H1 (cell line): ENCODE data around the gene RARA. TPM values are rescaled to one million over a fixed set of nuclear protein-coding genes. Genes with fewer than 3 reads are reported as not detected.

Source experiments
- CTCF ChIA-PET: fragments of 300-600 bp; sonication (Branson Sonifier 250); formaldehyde crosslinking; loops from one replicate; lab custom pipeline; 2021; ENCODE audit not compliant: partially characterized antibody; lab: Charles Lee
- POLR2A ChIA-PET: fragments of 300-600 bp; sonication (Branson Sonifier 250); formaldehyde crosslinking; loops from one replicate; lab custom pipeline; 2021; ENCODE audit warnings: inconsistent platforms; ENCODE audit not compliant: partially characterized antibody; lab: Charles Lee
- DNase-seq, 2 experiments: peaks; one replicate each; pipeline versions ENCODE4 v3.0.0 to v3.0.0-alpha.2; 2010 to 2022; ENCODE audit warnings: low spot score in 2 of 2, low read depth in 1 of 2, mixed read lengths in 1 of 2
- FAIRE-seq: peaks from 2 replicates; lab custom pipeline; 2011; peaks lifted over from hg19 to GRCh38; lab: Jason Lieb, UNC
- H2AFZ ChIP-seq: 2 replicates; pipeline ENCODE4 v1.8.1; 2012; ENCODE audit warnings: low read length, inconsistent platforms
- H2AK5ac ChIP-seq: 2 replicates; pipeline ENCODE4 v1.6.1; 2013; ENCODE audit warnings: low read depth, low read length
- H2BK120ac ChIP-seq: replicated peaks from 2 replicates; pipeline ENCODE3; 2013; ENCODE audit warnings: low read depth, low read length, inconsistent platforms
- H2BK12ac ChIP-seq: 2 replicates; pipeline ENCODE4 v1.6.1; 2013; ENCODE audit warnings: low read depth, low read length
- H2BK15ac ChIP-seq: 2 replicates; pipeline ENCODE4 v1.6.1; 2013; ENCODE audit warnings: low read length
- H2BK20ac ChIP-seq: 2 replicates; pipeline ENCODE4 v1.6.1; 2013; ENCODE audit warnings: low read length
- H2BK5ac ChIP-seq: 2 replicates; pipeline ENCODE4 v1.6.1; 2013; ENCODE audit warnings: low read depth, low read length
- H3K14ac ChIP-seq: 2 replicates; pipeline ENCODE4 v1.6.1; 2013; ENCODE audit warnings: inconsistent platforms; ENCODE audit not compliant: insufficient read length
- H3K18ac ChIP-seq: 2 replicates; pipeline ENCODE4 v1.6.1; 2013; ENCODE audit warnings: low read length; ENCODE audit errors: extremely low read depth
- H3K23ac ChIP-seq: 2 replicates; pipeline ENCODE4 v1.6.1; 2013; ENCODE audit warnings: inconsistent platforms; ENCODE audit not compliant: insufficient read length
- H3K23me2 ChIP-seq: 2 replicates; pipeline ENCODE4 v1.6.1; 2013; ENCODE audit warnings: low read depth, low read length
- H3K27ac ChIP-seq: 2 replicates; pipeline ENCODE4 v1.6.1; 2011; ENCODE audit warnings: low read depth, low read length, inconsistent platforms
- H3K27me3 ChIP-seq, 4 experiments: replicated peaks in 1 of 4; 1 replicate in 1 of 4; 2 replicates in 3 of 4; pipeline versions ENCODE4 v1.6.1 to v1.8.1; 2011 to 2013; ENCODE audit warnings: low read length in 3 of 4, mild to moderate bottlenecking in 3 of 4, inconsistent platforms in 2 of 4, mixed read lengths in 2 of 4, moderate library complexity in 1 of 4; ENCODE audit not compliant: control insufficient read depth in 3 of 4, insufficient read depth in 3 of 4; ENCODE audit errors: extremely low read depth in 1 of 4
- H3K36me3 ChIP-seq, 4 experiments: 2 replicates each; pipeline versions ENCODE4 v1.6.1 to v1.8.1; 2011 to 2013; ENCODE audit warnings: mild to moderate bottlenecking in 4 of 4, low read length in 3 of 4, moderate library complexity in 2 of 4, control low read depth in 1 of 4, inconsistent platforms in 1 of 4; ENCODE audit not compliant: insufficient read depth in 4 of 4, control insufficient read depth in 2 of 4
- H3K4ac ChIP-seq: replicated peaks from 2 replicates; pipeline ENCODE3; 2013; ENCODE audit warnings: low read length, low read depth, mixed read lengths, inconsistent platforms; ENCODE audit not compliant: insufficient read length
- H3K4me1 ChIP-seq, 4 experiments: replicated peaks in 1 of 4; 1 replicate in 1 of 4; 2 replicates in 3 of 4; pipeline versions ENCODE4 v1.6.1 to v1.8.1; 2011 to 2013; ENCODE audit warnings: low read length in 3 of 4, inconsistent platforms in 2 of 4, mixed read lengths in 1 of 4; ENCODE audit not compliant: insufficient read depth in 4 of 4, control insufficient read depth in 3 of 4
- H3K4me2 ChIP-seq, 2 experiments: 2 replicates each; pipeline versions ENCODE4 v1.6.1 to v1.8.1; 2011 to 2013; ENCODE audit warnings: low read depth in 2 of 2, low read length in 2 of 2, control low read depth in 1 of 2, inconsistent platforms in 1 of 2, mild to moderate bottlenecking in 1 of 2; ENCODE audit not compliant: insufficient read depth in 1 of 2
- H3K4me3 ChIP-seq, 4 experiments: fragments of 200-600, 300-600 bp in 1 of 4; sonication (generic), shearing (Covaris generic), sonication (Bioruptor Twin) in 1 of 4; 2 replicates each; pipeline versions ENCODE4 v1.5.1 to v1.8.1; 2011 to 2016; ENCODE audit warnings: low read length in 4 of 4, low read depth in 3 of 4, control low read depth in 2 of 4, inconsistent platforms in 2 of 4, mild to moderate bottlenecking in 2 of 4, mixed read lengths in 1 of 4, moderate library complexity in 1 of 4; ENCODE audit not compliant: insufficient read depth in 2 of 4; ENCODE audit errors: extremely low read depth in 1 of 4
- H3K56ac ChIP-seq: replicated peaks from 2 replicates; pipeline ENCODE3; 2013; ENCODE audit warnings: low read depth, mild to moderate bottlenecking, mixed read lengths, low read length, inconsistent platforms; ENCODE audit not compliant: insufficient read length
- H3K79me1 ChIP-seq: 2 replicates; pipeline ENCODE4 v1.6.1; 2013; ENCODE audit warnings: low read depth, low read length, control low read depth
- H3K79me2 ChIP-seq, 2 experiments: 2 replicates each; pipeline versions ENCODE4 v1.6.1 to v1.8.1; 2012 to 2013; ENCODE audit warnings: low read length in 2 of 2, mild to moderate bottlenecking in 2 of 2, inconsistent platforms in 1 of 2; ENCODE audit not compliant: insufficient read depth in 2 of 2, control insufficient read depth in 1 of 2
- H3K9ac ChIP-seq, 4 experiments: replicated peaks in 1 of 4; 1 replicate in 1 of 4; 2 replicates in 3 of 4; pipeline versions ENCODE4 v1.6.1 to v1.8.1; 2011 to 2013; ENCODE audit warnings: low read depth in 3 of 4, low read length in 3 of 4, control low read depth in 2 of 4, mild to moderate bottlenecking in 2 of 4, moderate library complexity in 2 of 4, inconsistent platforms in 1 of 4; ENCODE audit errors: extremely low read depth in 1 of 4
- H3K9me3 ChIP-seq, 2 experiments: 2 replicates each; pipeline versions ENCODE4 v1.6.1 to v1.8.1; 2012 to 2013; ENCODE audit warnings: mild to moderate bottlenecking in 2 of 2, moderate library complexity in 2 of 2, control low read depth in 1 of 2, inconsistent platforms in 1 of 2, low read depth in 1 of 2, low read length in 1 of 2, mixed read lengths in 1 of 2; ENCODE audit not compliant: insufficient read depth in 2 of 2
- H4K20me1 ChIP-seq, 2 experiments: replicated peaks in 1 of 2; 2 replicates each; pipeline versions ENCODE3 to v1.8.1; 2011 to 2013; ENCODE audit warnings: inconsistent platforms in 2 of 2, low read length in 2 of 2, mild to moderate bottlenecking in 1 of 2; ENCODE audit not compliant: insufficient read depth in 2 of 2, control insufficient read depth in 1 of 2
- H4K5ac ChIP-seq: 2 replicates; pipeline ENCODE4 v1.6.1; 2013; ENCODE audit warnings: low read length, low read depth, mixed read lengths, inconsistent platforms; ENCODE audit not compliant: insufficient read length
- H4K8ac ChIP-seq: 2 replicates; pipeline ENCODE4 v1.8.0; 2013; ENCODE audit warnings: mild to moderate bottlenecking, moderate library complexity, low read length, inconsistent platforms; ENCODE audit not compliant: insufficient read depth; ENCODE audit errors: extremely low read depth
- H4K91ac ChIP-seq: replicated peaks from 2 replicates; pipeline ENCODE3; 2013; ENCODE audit warnings: low read length, mixed read lengths, inconsistent platforms; ENCODE audit not compliant: insufficient read length
- ASH2L ChIP-seq: fragments of 200-600, 300-600 bp; sonication (generic); IDR thresholded peaks from one replicate; pipeline ENCODE4 v1.7.1; 2017; ENCODE audit warnings: low read length
- CBX8 ChIP-seq: fragments of 300-800, 300-1000 bp; sonication (generic); IDR thresholded peaks from 2 replicates; pipeline ENCODE4 v1.7.1; 2016; ENCODE audit warnings: low read depth, low read length, borderline replicate concordance
- CHD2 ChIP-seq: IDR thresholded peaks from 2 replicates; pipeline ENCODE4 v1.6.1; 2012; ENCODE audit warnings: low read length, improper control_type of control experiment
- CTBP2 ChIP-seq: IDR thresholded peaks from 2 replicates; pipeline ENCODE4 v1.7.0; 2011; ENCODE audit warnings: borderline replicate concordance, mild to moderate bottlenecking, moderate library complexity, mixed read lengths, low read length; ENCODE audit not compliant: insufficient read depth, insufficient read length
- FOSL1 ChIP-seq: IDR thresholded peaks from 2 replicates; pipeline ENCODE4 v1.6.1; 2011; ENCODE audit warnings: mild to moderate bottlenecking, low read depth, low read length, moderate library complexity; ENCODE audit not compliant: insufficient read depth
- NRF1 ChIP-seq: IDR thresholded peaks from 2 replicates; pipeline ENCODE4 v1.6.1; 2011; ENCODE audit warnings: mild to moderate bottlenecking, low read depth, low read length, improper control_type of control experiment
- SP1 ChIP-seq: IDR thresholded peaks from 2 replicates; pipeline ENCODE4 v1.6.1; 2011; ENCODE audit warnings: low read depth, low read length
- SUZ12 ChIP-seq: fragments of 200-600 bp; sonication (generic); IDR thresholded peaks from 2 replicates; pipeline ENCODE4 v1.6.1; 2012; ENCODE audit warnings: mild to moderate bottlenecking, inconsistent platforms, low read length, moderate library complexity, mixed read lengths
- TAF1 ChIP-seq: IDR thresholded peaks from 2 replicates; pipeline ENCODE4 v1.6.1; 2011; ENCODE audit warnings: mild to moderate bottlenecking, low read depth, low read length
- TAF7 ChIP-seq: optimal IDR thresholded peaks from 2 replicates; pipeline ENCODE3; 2011; ENCODE audit warnings: low read depth, mild to moderate bottlenecking, inconsistent platforms, low read length, moderate library complexity, borderline replicate concordance
- WGBS, 2 experiments: shearing (Covaris generic) in 1 of 2; methylation state at CpG; one replicate each; pipeline versions ENCODE4 v1.1.6 to v1.1.7; 2013 to 2015; ENCODE audit warnings: low lambda C conversion rate in 2 of 2, mixed read lengths in 2 of 2, inconsistent platforms in 1 of 2, low coverage in 1 of 2, missing lambda C conversion rate in 1 of 2; ENCODE audit not compliant: insufficient replicate concordance in 2 of 2, insufficient coverage in 1 of 2, insufficient read length in 1 of 2; ENCODE audit errors: extremely low coverage in 1 of 2, missing lambda C conversion rate in 1 of 2; 5-methylcytosine and 5-hydroxymethylcytosine counted together
- polyA plus RNA-seq, 7 experiments: library from polyadenylated mRNA; depleted of rRNA in 3 of 7; stranded (reverse) in 5 of 7; unstranded in 2 of 7; fragments of >200 nt in 5 of 7; fragments of 200-250 nt in 2 of 7; gene quantifications; 1 replicate in 5 of 7; 2 replicates in 1 of 7; 4 replicates in 1 of 7; pipeline versions ENCODE4 v1.2.1 to v1.2.3, GENCODE V29; 2011 to 2013; ENCODE audit warnings: missing spikeins in 2 of 7, mixed read lengths in 2 of 7
- total RNA-seq: library from RNA; stranded (reverse); fragmentation: NEBNext Ultra II Directional; extraction: Animal tissue kit (Norgen Biotek cat#: 25700); gene quantifications from 2 replicates; pipeline ENCODE4 v1.2.1, GENCODE V29; 2021
- TF ChIP-seq, protein P1 (sequence below): IDR thresholded peaks from 2 replicates; pipeline ENCODE4 v1.6.1; 2011; ENCODE audit warnings: low read depth, mild to moderate bottlenecking, low read length; ENCODE audit not compliant: insufficient read depth

The RARA gene
- total and polyA plus RNA-seq, 2 of the 8 experiments (the other 6 are each of a cell fraction or from before 2014, with no cell fraction given): 4.4 to 16.5 TPM

DNA sequence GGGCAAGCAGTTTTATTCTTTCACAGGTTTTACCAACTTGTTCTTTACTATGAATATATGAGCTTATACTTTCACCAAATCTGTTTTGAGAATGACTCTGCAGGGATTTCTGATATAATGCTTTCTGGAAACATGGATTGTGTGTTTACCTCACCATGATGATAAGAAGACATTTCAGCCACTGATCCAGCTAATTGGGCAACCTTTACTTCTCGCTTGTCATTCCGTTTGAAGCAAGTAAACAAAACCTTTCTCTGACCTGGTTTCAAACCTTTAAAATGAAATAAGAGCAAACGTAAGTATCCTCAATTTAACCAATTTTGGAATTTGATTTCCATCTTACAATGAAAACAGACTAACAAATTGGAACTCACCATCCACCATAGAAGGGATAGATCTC is 95.0 kb downstream of the RARA start:
- Histone ChIP-seq H3K27ac (no peak overlapping the region), H3K56ac (no peak overlapping the region), H3K79me2 (no peaks in the 10 kb centered on the region), H3K9ac (no peak overlapping the region), H4K20me1 (no peaks in the 10 kb centered on the region), H3K9me3 (no peaks in the 10 kb centered on the region), H3K79me1 (no peaks in the 10 kb centered on the region), H3K4me3 (no peak overlapping the region), H3K36me3 (peaks cover 56 to 97% (median 88%) of the 10 kb centered on the region in 4 experiments), H3K4me1 (no peaks in the 10 kb centered on the region), H2BK12ac (no peak overlapping the region), H3K18ac (no peak overlapping the region), H2AK5ac (no peak overlapping the region), H3K23ac (no peak overlapping the region), H3K4me2 (no peak overlapping the region), H3K27me3 (no peaks in the 10 kb centered on the region), H4K5ac (no peak overlapping the region), H2BK15ac (no peak overlapping the region), H2BK20ac (no peak overlapping the region), H4K8ac (no peak overlapping the region), H2BK5ac (no peak overlapping the region), H3K14ac (no peak overlapping the region), H2BK120ac (no peak overlapping the region), H4K91ac (no peak overlapping the region), H2AFZ (no peak overlapping the region), H3K4ac (no peak overlapping the region), H3K23me2 (no peaks in the 10 kb centered on the region; the same call in 1 of the 2 replicates)
- DNase-seq: no peak
- TF ChIP-seq CTBP2 (no peak), TAF1 (no peak), SP1 (no peak), FOSL1 (no peak), CHD2 (no peak), NRF1 (no peak), ASH2L (no peak), CBX8 (no peak), SUZ12 (no peak), TAF7 (no peak)
- TF ChIP-seq, protein P1, sequence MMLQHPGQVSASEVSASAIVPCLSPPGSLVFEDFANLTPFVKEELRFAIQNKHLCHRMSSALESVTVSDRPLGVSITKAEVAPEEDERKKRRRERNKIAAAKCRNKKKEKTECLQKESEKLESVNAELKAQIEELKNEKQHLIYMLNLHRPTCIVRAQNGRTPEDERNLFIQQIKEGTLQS: no peak
- CTCF ChIA-PET: interaction anchor here (0.7 to 6.4 kb wide), 2 partner anchors 12 to 86 kb away, joined by 3 to 26 read pairs; partner anchors contain the start of gene TOP2A
- WGBS, 2 experiments: 92% methylated on average over 3 of the region's 3 CpGs; no CpG with 5 or more reads in 1 of the 2 experiments
- POLR2A ChIA-PET: interaction anchor here (0.9 to 2.5 kb wide), 3 partner anchors 11 to 15 kb away, joined by 5 to 10 read pairs (median 8); partner anchors contain the start of gene TOP2A
- FAIRE-seq: no peak
